Activated T-cell treated with anti-CD3 and anti-CD28 coated beads, Interleukin-2, amount 50 U/mL, for 1 hour (primary cell): ENCODE results near the gene ZG16.
"Not testable (repeated sequence)": the region's sequence is repeated elsewhere in the genome, so short reads cannot be mapped to it uniquely, and the experiment has no call there.

Source experiments
- DNase-seq: peaks from one replicate; pipeline ENCODE4 v3.0.0-alpha.2; 2020

Gene ZG16

GRCh38 chr16:29790183-29790948 lies 12.3 kb downstream of the ZG16 start, which contains the start of gene KIF22:
Gene KIF22, plus strand, starts transcription at chr16:29790751. Its CDS starts 9 bp downstream, at chr16:29790760.
- DNase-seq, result peak; percentile 99

- no peak for DNase-seq
Observed at GRCh38 chr16:29790949-29791844, 13.1 kb downstream of the ZG16 start.

- DNase-seq, result no peak
Observed at GRCh38 chr16:29791845-29792807, 14.1 kb downstream of the ZG16 start.

GRCh38 chr16:29793153-29793552 lies 15.1 kb downstream of the ZG16 start:
- not testable (repeated sequence) for DNase-seq

- no peak for DNase-seq
Observed at GRCh38 chr16:29794231-29794710, 16.2 kb downstream of the ZG16 start.

GRCh38 chr16:29802416-29802935 lies 24.4 kb downstream of the ZG16 start:
- DNase-seq, result no peak

GRCh38 chr16:29804020-29804419 lies 26.0 kb downstream of the ZG16 start:
- DNase-seq, result no peak

GRCh38 chr16:29804455-29805231 lies 26.6 kb downstream of the ZG16 start:
- DNase-seq, result no peak

- peak; percentile 97 for DNase-seq
Observed at GRCh38 chr16:29805232-29806098, 27.4 kb downstream of the ZG16 start.

GRCh38 chr16:29806099-29806579 lies 28.1 kb downstream of the ZG16 start, which contains the start of gene MAZ:
Gene MAZ, plus strand, starts transcription at chr16:29806529. Its CDS starts 173 bp downstream, at chr16:29806702.
- no peak for DNase-seq

GRCh38 chr16:29806641-29807425 lies 28.8 kb downstream of the ZG16 start:
- DNase-seq, result peak; percentile 66

- peak; percentile 88 for DNase-seq
Observed at GRCh38 chr16:29807426-29808218, 29.6 kb downstream of the ZG16 start.

GRCh38 chr16:29808219-29808900 lies 30.3 kb downstream of the ZG16 start:
- DNase-seq, result no peak

GRCh38 chr16:29809031-29809747 lies 31.1 kb downstream of the ZG16 start:
- DNase-seq, result no peak

- DNase-seq, result peak; percentile 59
Observed at GRCh38 chr16:29809850-29810698, 32.0 kb downstream of the ZG16 start.

- DNase-seq, result no peak
Observed at GRCh38 chr16:29810699-29811169, 32.7 kb downstream of the ZG16 start.
